ENCODE data around the gene ISOC1.

DNA sequence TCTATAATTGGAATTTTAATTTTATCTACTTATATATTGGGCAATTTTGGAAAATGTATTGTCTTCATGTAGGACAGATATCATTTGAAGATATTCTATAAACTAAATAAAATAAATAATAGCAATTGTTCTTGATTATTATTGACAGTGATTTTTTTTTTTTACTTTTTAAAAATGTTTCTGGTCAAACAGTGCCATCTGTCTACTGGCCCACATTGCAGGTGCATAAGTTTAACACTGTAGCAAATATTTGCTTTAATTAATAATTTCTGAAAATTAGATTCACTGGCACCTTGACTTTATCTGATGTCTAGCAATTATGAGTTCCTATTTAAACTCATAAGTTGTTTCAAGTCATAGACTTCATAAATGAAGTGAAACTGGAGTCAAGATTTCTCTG is 41.1 kb upstream of the ISOC1 start:
- TF ChIP-seq POLR2A (IDR thresholded peaks at IDR 0.05; ENCODE audit: low read depth, low read length): no peak
- no peak for TF ChIP-seq POLR2AphosphoS5 (IDR thresholded peaks at IDR 0.05; ENCODE audit: low read depth, low read length)
